DND-41 (cell line): ENCODE data around the gene SCN5A.

Experiments used
- CTCF ChIP-seq: IDR thresholded peaks from 2 replicates; pipeline ENCODE4 v1.5.1; 2012; ENCODE audit warnings: borderline replicate concordance, low read length, moderate library complexity, mild to moderate bottlenecking; ENCODE audit not compliant: poor library complexity, severe bottlenecking; ENCODE audit errors: extremely low read depth
- EZH2 ChIP-seq: IDR thresholded peaks from 3 replicates; pipeline ENCODE4 v1.6.1; 2012; ENCODE audit warnings: borderline replicate concordance, low read depth, mild to moderate bottlenecking, moderate library complexity, low read length, inconsistent platforms; ENCODE audit not compliant: severe bottlenecking

- no peak for TF ChIP-seq CTCF
- TF ChIP-seq EZH2 = no peak
Observed at GRCh38 chr3:38634111-38634510, 15.4 kb downstream of the SCN5A start.
